Coronary artery (tissue), 2 donors: ENCODE measurements around the gene DYNC1I2.
"Not testable (repeated sequence)": the region's sequence is repeated elsewhere in the genome, so short reads cannot be mapped to it uniquely, and the experiment has no call there.

Experiments
- DNase-seq: peaks from one replicate; pipeline ENCODE4 v3.0.0-alpha.2; 2017; ENCODE audit warnings: low spot score
- H3K27ac ChIP-seq, 2 donors: fragments of 200-600 bp; sonication (generic); one replicate each; pipeline ENCODE4 v1.5.1; 2016 to 2019
- H3K4me3 ChIP-seq: fragments of 200-600 bp; sonication (generic); 2 replicates; pipeline ENCODE4 v1.5.1; 2016; ENCODE audit warnings: mild to moderate bottlenecking, moderate library complexity
- CTCF ChIP-seq: fragments of 200-600 bp; sonication (generic); IDR thresholded peaks from one replicate; pipeline ENCODE4 v1.5.1; 2019; ENCODE audit warnings: antibody characterized with exemption

The DYNC1I2 gene

DNA sequence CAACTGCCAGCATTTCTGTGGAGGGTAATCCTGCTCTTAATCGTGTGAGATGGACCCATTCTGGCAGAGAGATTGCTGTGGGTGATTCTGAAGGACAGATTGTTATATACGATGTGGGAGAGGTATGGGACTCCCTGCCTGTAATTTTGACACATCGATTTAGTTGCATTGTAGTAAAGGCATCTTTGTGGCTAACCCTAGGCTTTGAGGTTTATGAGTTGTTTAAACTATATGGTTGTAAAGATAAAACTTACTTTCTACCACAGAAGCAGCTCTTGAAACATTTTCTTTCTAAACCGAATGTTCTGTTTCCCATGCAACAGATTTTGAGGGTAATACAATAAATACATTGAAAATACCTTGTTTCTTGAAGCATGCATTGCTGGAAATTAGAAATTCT lies 58.5 kb downstream of the DYNC1I2 start:
- H3K4me3 ChIP-seq: no peak overlapping the region
- TF ChIP-seq CTCF: no peak

GRCh38 chr2:171747371-171747770 lies 60.1 kb downstream of the DYNC1I2 start:
- DNase-seq: no peak
- Histone ChIP-seq H3K4me3 (no peak overlapping the region), H3K27ac (no peak overlapping the region)
- no peak for TF ChIP-seq CTCF

More for the DNA sequence above, 58.5 kb downstream of the DYNC1I2 start:
- no peak overlapping the region for H3K27ac ChIP-seq
- no peak for DNase-seq

- no peak for TF ChIP-seq CTCF
- no peak overlapping the region for H3K27ac ChIP-seq
- no peak for DNase-seq
- H3K4me3 ChIP-seq: no peak overlapping the region
Measured at GRCh38 chr2:171754254-171754939, 67.1 kb downstream of the DYNC1I2 start.

GRCh38 chr2:171758762-171759161 lies 71.5 kb downstream of the DYNC1I2 start:
- not testable (repeated sequence) for H3K27ac ChIP-seq, DNase-seq, H3K4me3 ChIP-seq

- H3K4me3 ChIP-seq, H3K27ac ChIP-seq, DNase-seq: not testable (repeated sequence)
Measured at GRCh38 chr2:171761176-171761575, 73.9 kb downstream of the DYNC1I2 start.

GRCh38 chr2:171762879-171763573 lies 75.8 kb downstream of the DYNC1I2 start:
- DNase-seq: no peak
- H3K27ac ChIP-seq: no peak overlapping the region
- no peak overlapping the region for H3K4me3 ChIP-seq
- no peak for TF ChIP-seq CTCF

- Histone ChIP-seq H3K4me3 (no peak overlapping the region), H3K27ac (no peak overlapping the region)
- no peak for TF ChIP-seq CTCF
- DNase-seq: no peak
Measured at GRCh38 chr2:171763602-171764001, 76.3 kb downstream of the DYNC1I2 start.

GRCh38 chr2:171771463-171771862 lies 84.2 kb downstream of the DYNC1I2 start:
- DNase-seq: no peak
- H3K27ac ChIP-seq: no peak overlapping the region
- no peak overlapping the region for H3K4me3 ChIP-seq
- no peak for TF ChIP-seq CTCF
